ENCODE results near the gene LGI1. TPM values are rescaled to one million over a fixed set of nuclear protein-coding genes. Genes with fewer than 3 reads are reported as not detected.

The LGI1 gene
- total RNA-seq, 1 experiment from 2014 or later = not detected

GRCh38 chr10:93799155-93799708 is 41.5 kb downstream of the LGI1 start:
- TF ChIP-seq SIN3A (IDR thresholded peaks at IDR 0.05; ENCODE audit: borderline replicate concordance, insufficient read depth, low read depth, low read length) = no peak
- no peak for TF ChIP-seq TCF7L2 (IDR thresholded peaks at IDR 0.05; ENCODE audit: low read depth, low read length)
- no peak for TF ChIP-seq REST (IDR thresholded peaks at IDR 0.05; ENCODE audit: insufficient read depth in 1 of 2, low read depth in 2 of 2, low read length in 1 of 2)
- TF ChIP-seq CTCF (IDR thresholded peaks at IDR 0.05) = no peak
- no peak for TF ChIP-seq POLR2AphosphoS5 (IDR thresholded peaks at IDR 0.05; ENCODE audit: low read depth, low read length)
- no peak for ATAC-seq
- Histone ChIP-seq H3K4me1 (ENCODE audit: control insufficient read depth, insufficient read depth, low read length) (no peaks in the 10 kb centered on the region), H3K27me3 (ENCODE audit: control insufficient read depth, insufficient read depth, low read length) (peaks cover 23% of the 10 kb centered on the region), H3K36me3 (ENCODE audit: control insufficient read depth, insufficient read depth, low read length) (no peaks in the 10 kb centered on the region), H3K27ac (ENCODE audit: low read length) (no peak overlapping the region), H3K4me3 (ENCODE audit: low read depth in 2 of 2, low read length in 2 of 2) (no peak overlapping the region), H3K9me3 (ENCODE audit: control insufficient read depth, insufficient read depth, low read depth, low read length) (no peaks in the 10 kb centered on the region)
- ChIA-PET POLR2A (no interaction called here), CTCF (interaction anchor here (0.6 kb wide), 1 partner anchor 90 kb away, joined by 3 read pairs; no protein-coding TSS in a partner anchor)
- intact Hi-C loops (cut with micrococcal nuclease; ENCODE audit: unreplicated experiment) (no loop called here), in situ Hi-C loops (cut with HindIII; ENCODE audit: low pct_unique_long_range_greater_than_20kb, low sequenced_read_pairs) (no loop called here)
- no TSS peak for BruUV-seq (replicated peaks)
- no peak for DNase-seq (ENCODE audit: low read depth, low spot score)

GRCh38 chr10:93804200-93804599 is 46.5 kb downstream of the LGI1 start:
- H3K4me3 ChIP-seq (ENCODE audit: low read depth in 2 of 2, low read length in 2 of 2) = no peak overlapping the region
- no peak overlapping the region for H3K27ac ChIP-seq (ENCODE audit: low read length)
- DNase-seq (ENCODE audit: low read depth, low spot score) (no peak), ATAC-seq (no peak)
- no peaks in the 10 kb centered on the region for H3K36me3 ChIP-seq (ENCODE audit: control insufficient read depth, insufficient read depth, low read length)
- H3K9me3 ChIP-seq (ENCODE audit: control insufficient read depth, insufficient read depth, low read depth, low read length) = no peaks in the 10 kb centered on the region
- TF ChIP-seq CTCF (IDR thresholded peaks at IDR 0.05) = no peak
- TF ChIP-seq SIN3A (IDR thresholded peaks at IDR 0.05; ENCODE audit: borderline replicate concordance, insufficient read depth, low read depth, low read length) = no peak
- TF ChIP-seq POLR2AphosphoS5 (IDR thresholded peaks at IDR 0.05; ENCODE audit: low read depth, low read length) = no peak
- no peak for TF ChIP-seq TCF7L2 (IDR thresholded peaks at IDR 0.05; ENCODE audit: low read depth, low read length)
- no peak for TF ChIP-seq REST (IDR thresholded peaks at IDR 0.05; ENCODE audit: insufficient read depth in 1 of 2, low read depth in 2 of 2, low read length in 1 of 2)
- H3K27me3 ChIP-seq (ENCODE audit: control insufficient read depth, insufficient read depth, low read length) = peaks cover 30% of the 10 kb centered on the region
- ChIA-PET CTCF (no interaction called here), POLR2A (interaction anchor here (0.6 kb wide), 1 partner anchor 74 kb away, joined by 3 read pairs; no protein-coding TSS in a partner anchor)
- no TSS peak for BruUV-seq (replicated peaks)
- in situ Hi-C loops (cut with HindIII; ENCODE audit: low pct_unique_long_range_greater_than_20kb, low sequenced_read_pairs) (no loop called here), intact Hi-C loops (cut with micrococcal nuclease; ENCODE audit: unreplicated experiment) (no loop called here)
- no peaks in the 10 kb centered on the region for H3K4me1 ChIP-seq (ENCODE audit: control insufficient read depth, insufficient read depth, low read length)

All from Panc1 (cell line).